HUES64 (cell line): ENCODE results near the gene CDH2.

Experiments used
- H3K27ac ChIP-seq: 2 replicates; pipeline ENCODE4 v1.7.0; 2013; ENCODE audit warnings: low read depth, low read length, inconsistent platforms
- H3K27me3 ChIP-seq: 2 replicates; pipeline ENCODE4 v1.6.1; 2013; ENCODE audit warnings: mild to moderate bottlenecking, low read length; ENCODE audit not compliant: insufficient read depth
- H3K36me3 ChIP-seq: 2 replicates; pipeline ENCODE4 v1.6.1; 2013; ENCODE audit warnings: mild to moderate bottlenecking, low read length; ENCODE audit not compliant: insufficient read depth
- H3K4me1 ChIP-seq: 2 replicates; pipeline ENCODE4 v1.6.1; 2013; ENCODE audit warnings: mild to moderate bottlenecking, low read length, moderate library complexity; ENCODE audit not compliant: insufficient read depth
- H3K4me3 ChIP-seq: 2 replicates; pipeline ENCODE4 v1.5.1; 2013; ENCODE audit warnings: mild to moderate bottlenecking, low read length, moderate library complexity
- H3K9ac ChIP-seq: 2 replicates; pipeline ENCODE4 v1.6.1; 2013; ENCODE audit warnings: mild to moderate bottlenecking, low read depth, low read length
- H3K9me3 ChIP-seq: 2 replicates; pipeline ENCODE4 v1.6.1; 2013; ENCODE audit warnings: low read depth, low read length; ENCODE audit not compliant: insufficient read depth
- WGBS: fragments of 150-250, 120-280 bp; methylation state at CpG from one replicate; pipeline ENCODE4 v1.1.7; 2013; ENCODE audit warnings: missing lambda C conversion rate; 5-methylcytosine and 5-hydroxymethylcytosine counted together

Gene CDH2

DNA sequence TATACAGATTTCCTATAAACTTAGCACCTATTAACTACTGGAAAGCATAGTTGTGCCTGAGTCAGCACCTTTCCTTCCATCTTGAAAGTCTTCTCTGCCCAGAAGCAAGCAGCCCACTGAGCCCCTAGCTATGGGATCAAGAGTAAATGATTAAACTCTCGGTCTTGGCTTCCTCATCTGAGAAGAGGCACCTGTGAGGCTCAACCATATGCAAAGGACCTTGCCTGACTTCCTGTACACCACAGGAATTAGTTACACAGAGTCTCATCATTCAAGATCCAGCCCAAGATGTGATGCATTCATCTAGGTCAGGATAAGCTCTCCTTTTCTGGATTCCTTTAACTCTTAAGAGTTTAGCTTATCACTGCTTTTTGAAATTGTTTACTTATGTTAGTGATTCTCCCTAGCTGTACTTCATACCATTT, 96.0 kb downstream of the CDH2 start:
- Histone ChIP-seq H3K4me1 (peaks cover 70% of the 10 kb centered on the region), H3K4me3 (no peak overlapping the region), H3K36me3 (no peaks in the 10 kb centered on the region), H3K27ac (no peak overlapping the region), H3K27me3 (no peaks in the 10 kb centered on the region; the same call in 1 of the 2 replicates), H3K9ac (no peak overlapping the region), H3K9me3 (no peaks in the 10 kb centered on the region)
- 70% methylated on average over 1 of the region's 1 CpG for WGBS

DNA sequence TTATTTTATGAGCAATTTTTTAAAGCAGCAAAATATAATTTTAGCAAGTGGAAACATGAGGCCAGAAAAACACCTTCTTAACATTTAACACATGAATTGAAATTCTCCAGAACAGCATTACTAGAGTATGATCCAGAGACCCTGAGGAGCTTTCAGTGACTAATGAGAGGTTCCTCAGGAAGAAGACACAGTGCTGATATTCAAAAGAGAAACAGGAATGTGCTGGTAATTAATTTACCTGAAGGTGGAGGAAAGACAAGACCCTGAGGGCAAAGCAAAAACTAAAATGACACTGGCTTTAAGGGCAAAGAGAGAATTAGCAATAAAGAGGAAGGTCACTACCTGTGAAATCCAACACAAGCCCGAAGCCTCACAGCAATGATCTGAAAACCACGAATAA, 97.0 kb downstream of the CDH2 start:
- H3K27me3 ChIP-seq, result no peaks in the 10 kb centered on the region; the same call in 1 of the 2 replicates
- no peaks in the 10 kb centered on the region for H3K36me3 ChIP-seq
- H3K9me3 ChIP-seq, result no peaks in the 10 kb centered on the region
- H3K27ac ChIP-seq, result peak overlapping the region; percentile 32; the same call in 1 of the 2 replicates
- peaks cover 69% of the 10 kb centered on the region for H3K4me1 ChIP-seq
- WGBS, result 91% methylated on average over 2 of the region's 2 CpGs
- no peak overlapping the region for H3K4me3 ChIP-seq
- H3K9ac ChIP-seq, result no peak overlapping the region

DNA sequence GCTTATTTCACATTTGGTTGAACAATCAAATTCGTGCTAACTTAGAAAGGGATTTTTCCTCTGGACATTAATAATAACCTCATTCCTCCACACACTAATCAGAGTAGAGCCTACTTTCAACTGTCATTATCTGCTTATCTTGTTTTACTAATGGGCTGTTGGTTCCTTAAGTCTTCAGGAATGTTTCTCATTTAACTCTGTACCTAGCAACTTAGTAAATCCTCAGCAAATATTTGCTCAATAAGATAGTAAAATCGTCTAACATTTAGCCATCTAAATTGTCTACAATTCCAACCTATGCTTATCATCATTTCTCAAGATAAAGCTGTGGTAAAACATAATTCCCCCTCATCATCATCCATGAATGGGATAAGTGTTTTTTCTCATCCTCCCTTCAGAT, 98.1 kb downstream of the CDH2 start:
- Histone ChIP-seq H3K9me3 (no peaks in the 10 kb centered on the region), H3K4me3 (no peak overlapping the region), H3K27ac (no peak overlapping the region), H3K36me3 (no peaks in the 10 kb centered on the region), H3K9ac (no peak overlapping the region), H3K27me3 (no peaks in the 10 kb centered on the region), H3K4me1 (peaks cover 65% of the 10 kb centered on the region)
- WGBS, result 79% methylated on average over 2 of the region's 2 CpGs

DNA sequence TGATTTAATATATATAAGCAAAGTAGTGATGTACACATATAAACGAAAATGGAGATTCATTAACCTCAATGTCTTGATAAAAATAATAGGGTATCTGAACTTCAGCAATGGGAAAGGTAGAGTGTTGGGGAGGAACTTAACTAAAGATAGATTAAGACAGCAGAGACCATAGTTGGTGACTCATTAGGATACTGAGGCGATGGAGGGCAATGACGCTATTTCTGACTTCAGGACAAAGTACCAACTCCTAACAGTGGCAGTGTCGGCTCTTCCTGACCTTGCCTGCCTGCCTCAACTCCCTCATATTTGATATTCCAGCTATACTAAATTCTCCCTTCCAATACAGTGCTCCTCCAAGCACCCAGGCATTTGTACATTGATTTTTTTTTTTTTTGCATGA, 98.6 kb downstream of the CDH2 start:
- peaks cover 67% of the 10 kb centered on the region for H3K4me1 ChIP-seq
- H3K9ac ChIP-seq, result no peak overlapping the region
- H3K27me3 ChIP-seq, result no peaks in the 10 kb centered on the region
- 92% methylated on average over 4 of the region's 4 CpGs for WGBS
- H3K9me3 ChIP-seq, result no peaks in the 10 kb centered on the region
- H3K36me3 ChIP-seq, result no peaks in the 10 kb centered on the region
- H3K4me3 ChIP-seq, result no peak overlapping the region
- H3K27ac ChIP-seq, result no peak overlapping the region

DNA sequence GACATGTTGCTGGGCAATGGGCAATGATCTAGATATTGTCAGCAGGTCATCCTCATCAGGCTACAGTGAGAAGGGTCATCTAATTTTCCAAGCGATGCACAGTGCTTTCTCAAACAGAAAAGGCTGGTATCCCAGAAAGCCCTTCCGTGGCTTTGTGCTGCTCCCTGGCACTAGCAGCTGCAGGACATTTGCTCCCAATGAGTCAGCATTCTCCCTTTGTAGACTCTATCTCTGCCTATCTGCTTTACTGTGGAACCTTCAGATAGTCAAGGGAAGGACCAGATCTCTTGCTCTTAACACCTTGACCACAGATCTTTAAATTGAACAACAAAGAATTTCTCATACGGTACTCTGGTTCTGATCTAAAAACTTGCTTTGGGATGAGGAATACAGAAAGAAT, 101.4 kb downstream of the CDH2 start:
- no peak overlapping the region for H3K9ac ChIP-seq
- H3K9me3 ChIP-seq, result no peaks in the 10 kb centered on the region
- H3K27me3 ChIP-seq, result no peaks in the 10 kb centered on the region
- H3K4me3 ChIP-seq, result no peak overlapping the region
- WGBS, result 83% methylated on average over 2 of the region's 3 CpGs
- peaks cover 67% of the 10 kb centered on the region for H3K4me1 ChIP-seq
- H3K36me3 ChIP-seq, result no peaks in the 10 kb centered on the region
- H3K27ac ChIP-seq, result peak overlapping the region; percentile 62

DNA sequence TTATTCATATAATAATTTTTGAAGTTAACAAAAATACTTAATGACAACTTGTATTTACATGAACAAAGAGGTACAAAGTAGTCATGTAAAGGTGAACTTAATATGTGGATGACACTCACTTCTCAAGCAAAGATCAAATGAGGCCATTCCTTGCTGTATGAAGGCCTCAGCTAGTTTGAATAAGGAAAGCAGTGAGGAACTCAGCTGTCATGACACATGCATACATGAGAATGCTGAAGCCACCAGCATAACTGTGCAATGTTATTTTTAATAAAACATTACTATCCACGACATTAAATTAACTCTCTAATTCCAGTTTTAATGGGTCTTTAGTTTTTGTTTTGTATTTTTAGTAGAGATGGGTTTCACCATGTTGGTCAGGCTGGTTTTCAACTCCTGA, 102.9 kb downstream of the CDH2 start:
- peaks cover 56% of the 10 kb centered on the region for H3K4me1 ChIP-seq

DNA sequence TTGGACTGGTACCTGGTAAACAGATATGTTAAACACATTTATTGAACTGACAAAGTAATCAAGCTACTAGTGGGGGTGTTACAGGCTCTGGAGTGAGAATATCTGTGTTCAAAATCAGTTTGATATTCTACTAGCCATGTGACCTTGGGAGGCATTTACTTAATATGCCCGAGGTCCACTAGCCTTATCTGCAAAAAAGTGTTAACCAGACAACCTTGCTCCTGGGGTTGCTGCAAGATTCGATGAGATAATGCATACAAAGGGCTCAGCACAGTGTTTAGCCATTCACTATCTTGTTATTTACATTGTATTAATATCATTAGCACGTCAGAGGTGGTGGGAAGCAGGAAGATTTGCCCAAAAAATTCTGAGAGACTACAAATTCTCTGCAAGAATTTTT, 103.3 kb downstream of the CDH2 start:
- WGBS, result 80% methylated on average over 2 of the region's 3 CpGs
- no peak overlapping the region for H3K9ac ChIP-seq
- H3K27ac ChIP-seq, result no peak overlapping the region
- H3K9me3 ChIP-seq, result no peaks in the 10 kb centered on the region
- H3K36me3 ChIP-seq, result no peaks in the 10 kb centered on the region
- no peak overlapping the region for H3K4me3 ChIP-seq
- H3K27me3 ChIP-seq, result no peaks in the 10 kb centered on the region
- peaks cover 52% of the 10 kb centered on the region for H3K4me1 ChIP-seq

More for the DNA sequence above, 102.9 kb downstream of the CDH2 start:
- H3K27me3 ChIP-seq, result no peaks in the 10 kb centered on the region
- no peak overlapping the region for H3K4me3 ChIP-seq
- no CpG with 5 or more reads among the region's 1 CpG for WGBS
- no peak overlapping the region for H3K27ac ChIP-seq
- no peak overlapping the region for H3K9ac ChIP-seq
- no peaks in the 10 kb centered on the region for H3K36me3 ChIP-seq
- no peaks in the 10 kb centered on the region for H3K9me3 ChIP-seq

DNA sequence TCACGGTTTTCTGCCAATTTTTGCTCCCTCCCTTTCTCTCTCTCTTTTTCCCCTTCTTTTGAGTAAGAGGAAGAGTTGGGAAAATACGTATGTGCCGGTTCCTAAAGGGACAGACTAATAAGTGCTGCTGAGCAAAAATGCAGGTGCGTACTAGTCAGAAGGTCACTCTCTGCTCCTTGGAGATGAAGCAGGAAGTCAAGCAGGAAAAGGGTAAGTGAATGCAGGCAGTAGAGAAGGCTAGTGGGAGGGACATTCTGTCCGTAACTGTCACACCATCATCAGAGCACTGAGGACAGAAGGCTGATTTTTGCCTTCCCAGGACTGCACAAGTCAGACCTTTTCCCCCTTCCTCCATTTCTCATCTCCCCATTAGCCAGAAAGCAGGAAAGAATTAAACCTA, 105.7 kb downstream of the CDH2 start:
- Histone ChIP-seq H3K27me3 (no peaks in the 10 kb centered on the region), H3K9ac (no peak overlapping the region), H3K27ac (no peak overlapping the region), H3K36me3 (peaks cover 3% of the 10 kb centered on the region; the same call in 1 of the 2 replicates), H3K4me1 (peaks cover 44% of the 10 kb centered on the region), H3K4me3 (no peak overlapping the region), H3K9me3 (no peaks in the 10 kb centered on the region; the same call in 1 of the 2 replicates)
- 89% methylated on average over 5 of the region's 5 CpGs for WGBS

DNA sequence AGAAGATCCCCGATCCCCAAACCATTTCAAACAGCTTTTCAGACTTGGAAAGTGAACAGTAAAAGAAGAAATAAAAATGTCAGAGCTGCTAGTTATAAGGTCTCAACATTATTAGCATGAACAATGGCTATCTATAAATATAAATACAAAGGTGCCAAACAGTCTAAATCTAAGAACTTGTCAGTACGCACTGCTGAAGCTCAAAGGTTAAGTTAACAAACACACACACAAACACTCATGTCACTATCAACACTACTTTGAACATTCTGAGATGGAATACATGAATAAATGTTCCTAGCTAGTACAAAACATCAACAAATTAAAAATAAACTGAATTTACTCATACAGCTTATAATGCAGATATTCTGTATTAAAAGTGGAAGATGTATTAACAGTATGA, 108.7 kb downstream of the CDH2 start:
- no peak overlapping the region for H3K4me3 ChIP-seq
- peaks cover 3% of the 10 kb centered on the region; the same call in 1 of the 2 replicates for H3K36me3 ChIP-seq
- H3K9ac ChIP-seq, result no peak overlapping the region
- no peak overlapping the region for H3K27ac ChIP-seq
- H3K4me1 ChIP-seq, result peaks cover 48% of the 10 kb centered on the region
- no peaks in the 10 kb centered on the region; the same call in 1 of the 2 replicates for H3K9me3 ChIP-seq
- 85% methylated on average over 2 of the region's 2 CpGs for WGBS
- H3K27me3 ChIP-seq, result no peaks in the 10 kb centered on the region

DNA sequence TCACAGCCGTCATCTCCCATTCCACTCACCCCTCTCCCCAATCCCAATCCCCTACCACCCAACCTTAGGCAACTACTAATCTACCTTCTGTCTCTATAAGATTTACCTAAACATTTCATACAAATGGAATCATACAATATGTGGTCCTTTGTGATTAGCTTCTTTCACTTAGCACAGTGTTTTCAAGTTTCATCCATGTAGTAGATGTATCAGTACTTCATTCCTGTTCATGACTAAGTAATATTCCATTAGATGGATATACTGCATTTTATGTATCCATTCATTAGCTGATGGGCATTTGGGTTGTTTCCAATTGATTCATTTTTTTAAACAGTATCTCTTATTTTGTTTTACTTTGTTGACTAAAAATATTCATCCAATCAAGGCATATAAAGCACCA, 109.6 kb downstream of the CDH2 start:
- Histone ChIP-seq H3K36me3 (peaks cover 3% of the 10 kb centered on the region; the same call in 1 of the 2 replicates), H3K27me3 (no peaks in the 10 kb centered on the region), H3K9ac (no peak overlapping the region), H3K4me3 (no peak overlapping the region), H3K4me1 (peaks cover 54% of the 10 kb centered on the region), H3K27ac (no peak overlapping the region), H3K9me3 (no peaks in the 10 kb centered on the region; the same call in 1 of the 2 replicates)
- WGBS, result 0% methylated on average over 1 of the region's 1 CpG

DNA sequence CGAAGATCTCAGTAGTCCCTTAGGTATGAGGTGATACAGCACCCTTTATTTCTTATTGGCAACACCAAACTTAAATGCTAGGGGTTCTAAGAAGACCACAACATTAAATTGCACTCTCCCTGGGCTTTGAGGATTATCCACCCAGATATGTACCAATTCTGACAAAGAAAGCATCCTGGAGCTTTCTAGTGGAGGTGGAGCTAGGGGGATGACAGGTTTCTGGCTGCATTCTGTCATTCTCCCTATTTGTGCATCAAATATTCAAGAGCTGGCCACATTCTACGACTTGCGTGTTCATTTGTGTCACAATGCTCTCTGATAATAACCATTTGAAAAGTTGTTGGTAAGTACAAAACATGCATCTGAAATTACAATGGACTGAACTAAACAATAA, 111.1 kb downstream of the CDH2 start:
- Histone ChIP-seq H3K9me3 (no peaks in the 10 kb centered on the region; the same call in 1 of the 2 replicates), H3K9ac (peak overlapping the region; percentile 37; the same call in 1 of the 2 replicates), H3K4me3 (no peak overlapping the region), H3K27ac (peak overlapping the region; percentile 74), H3K27me3 (no peaks in the 10 kb centered on the region), H3K36me3 (peaks cover 3% of the 10 kb centered on the region; the same call in 1 of the 2 replicates), H3K4me1 (peaks cover 45% of the 10 kb centered on the region)
- WGBS, result 83% methylated on average over 3 of the region's 3 CpGs
